WTC11 (cell line): ENCODE measurements around the gene TAF15. TPM values are rescaled to one million over a fixed set of nuclear protein-coding genes. Genes with fewer than 3 reads are reported as not detected.

ENCODE experiments used
- ATAC-seq: fragments of 200-7000 bp; cut with Tn5 transposase; 2 replicates; pipeline ENCODE4 v1.10.0; 2021; ENCODE audit warnings: mild to moderate bottlenecking, moderate library complexity
- CTCF ChIA-PET: fragments of 300-600 bp; sonication (Branson Sonifier 250); formaldehyde crosslinking; loops from one replicate; lab custom pipeline; 2021; ENCODE audit warnings: antibody characterized with exemption; lab: Charles Lee
- POLR2A ChIA-PET: fragments of 350-600 bp; sonication (Branson Sonifier 250); formaldehyde crosslinking; loops from one replicate; lab custom pipeline; 2021; ENCODE audit warnings: antibody characterized with exemption; lab: Charles Lee
- DNase-seq: peaks from one replicate; pipeline ENCODE4 v3.0.0; 2021; ENCODE audit warnings: low spot score
- H3K27ac Mint-ChIP-seq: 2 replicates; pipeline ENCODE4 v1.8.0; 2021; ENCODE audit warnings: mixed read lengths
- H3K27me3 Mint-ChIP-seq: 2 replicates; pipeline ENCODE4 v1.8.0; 2021; ENCODE audit warnings: low read depth, mild to moderate bottlenecking, moderate library complexity, mixed read lengths
- H3K36me3 Mint-ChIP-seq: 2 replicates; pipeline ENCODE4 v1.8.0; 2021; ENCODE audit warnings: mixed read lengths
- H3K4me1 Mint-ChIP-seq: 2 replicates; pipeline ENCODE4 v1.8.0; 2022; ENCODE audit warnings: mixed read lengths
- H3K4me3 Mint-ChIP-seq: 2 replicates; pipeline ENCODE4 v1.8.0; 2021; ENCODE audit warnings: mild to moderate bottlenecking, moderate library complexity, mixed read lengths
- H3K9me3 Mint-ChIP-seq: 2 replicates; pipeline ENCODE4 v1.8.0; 2021; ENCODE audit warnings: mixed read lengths
- AR ChIP-seq: fragments of 250-450 bp; sonication (Bioruptor Pico); IDR thresholded peaks from 2 replicates; pipeline ENCODE4 v1.9.0; 2021; ENCODE audit warnings: mild to moderate bottlenecking
- ATF1 ChIP-seq: sonication (generic); formaldehyde crosslinking; IDR thresholded peaks from 2 replicates; pipeline ENCODE4 v1.8.1; 2023; ENCODE audit warnings: mild to moderate bottlenecking, moderate library complexity, missing genetic modification reagents
- FOXK1 ChIP-seq: sonication (generic); formaldehyde crosslinking; IDR thresholded peaks from 2 replicates; pipeline ENCODE4 v1.8.0; 2022; ENCODE audit warnings: mild to moderate bottlenecking, moderate library complexity, missing genetic modification reagents
- GRHL2 ChIP-seq: fragments of 250-450 bp; sonication (Bioruptor Pico); IDR thresholded peaks from 2 replicates; pipeline ENCODE4 v1.8.0; 2022; ENCODE audit warnings: mild to moderate bottlenecking, moderate library complexity; ENCODE audit not compliant: insufficient replicate concordance, severe bottlenecking
- HMGA2 ChIP-seq: fragments of 250-450 bp; sonication (Bioruptor Pico); IDR thresholded peaks from 2 replicates; pipeline ENCODE4 v1.4.0; 2021; ENCODE audit warnings: mild to moderate bottlenecking, moderate library complexity
- IRF2 ChIP-seq: sonication (generic); formaldehyde crosslinking; IDR thresholded peaks from 2 replicates; pipeline ENCODE4 v1.8.0; 2022; ENCODE audit warnings: low read depth, missing genetic modification reagents, borderline replicate concordance
- MXD4 ChIP-seq: fragments of 250-450 bp; sonication (Bioruptor Pico); IDR thresholded peaks from 2 replicates; pipeline ENCODE4 v1.8.0; 2021; ENCODE audit warnings: mild to moderate bottlenecking, moderate library complexity, borderline replicate concordance
- NR2C2 ChIP-seq: sonication (generic); formaldehyde crosslinking; IDR thresholded peaks from 2 replicates; pipeline ENCODE4 v1.8.0; 2022; ENCODE audit warnings: mild to moderate bottlenecking, missing genetic modification reagents
- PRRX2 ChIP-seq: fragments of 250-450 bp; sonication (Bioruptor Pico); IDR thresholded peaks from 2 replicates; pipeline ENCODE4 v1.8.0; 2021; ENCODE audit warnings: mild to moderate bottlenecking
- SOX15 ChIP-seq: fragments of 250-450 bp; sonication (Bioruptor Pico); IDR thresholded peaks from 2 replicates; pipeline ENCODE4 v1.9.0; 2021; ENCODE audit warnings: mild to moderate bottlenecking
- TEAD1 ChIP-seq: sonication (generic); formaldehyde crosslinking; IDR thresholded peaks from 2 replicates; pipeline ENCODE4 v1.8.0; 2022; ENCODE audit warnings: mild to moderate bottlenecking, missing genetic modification reagents
- ZBTB21 ChIP-seq: sonication (generic); formaldehyde crosslinking; IDR thresholded peaks from 2 replicates; pipeline ENCODE4 v1.8.1; 2023; ENCODE audit warnings: mild to moderate bottlenecking, missing genetic modification reagents, borderline replicate concordance
- ZNF219 ChIP-seq: sonication (generic); formaldehyde crosslinking; IDR thresholded peaks from 2 replicates; pipeline ENCODE4 v1.8.0; 2023; ENCODE audit warnings: missing genetic modification reagents, mild to moderate bottlenecking, borderline replicate concordance
- ZNF232 ChIP-seq: sonication (generic); formaldehyde crosslinking; IDR thresholded peaks from 2 replicates; pipeline ENCODE4 v1.8.0; 2022; ENCODE audit warnings: mild to moderate bottlenecking, missing genetic modification reagents
- ZNF671 ChIP-seq: fragments of 250-450 bp; sonication (Bioruptor Pico); IDR thresholded peaks from 2 replicates; pipeline ENCODE4 v1.8.0; 2021; ENCODE audit warnings: mild to moderate bottlenecking
- total RNA-seq: library from RNA; stranded (reverse); gene quantifications from 3 replicates; pipeline ENCODE4 v1.2.3, GENCODE V29; 2021
- TF ChIP-seq, protein P1 (sequence below): sonication (generic); formaldehyde crosslinking; IDR thresholded peaks from 2 replicates; pipeline ENCODE4 v1.8.1; 2023; ENCODE audit warnings: mild to moderate bottlenecking, missing genetic modification reagents
- TF ChIP-seq, protein P2 (sequence below): sonication (generic); formaldehyde crosslinking; IDR thresholded peaks from 2 replicates; pipeline ENCODE4 v1.8.0; 2023; ENCODE audit warnings: missing genetic modification reagents
- TF ChIP-seq, protein P3 (sequence below): sonication (generic); formaldehyde crosslinking; IDR thresholded peaks from 2 replicates; pipeline ENCODE4 v1.8.1; 2022; ENCODE audit warnings: missing genetic modification reagents, borderline replicate concordance
- TF ChIP-seq, protein P4 (sequence below): sonication (generic); formaldehyde crosslinking; IDR thresholded peaks from 2 replicates; pipeline ENCODE4 v1.8.1; 2022; ENCODE audit warnings: mild to moderate bottlenecking, moderate library complexity, missing genetic modification reagents
- TF ChIP-seq, protein P5 (sequence below): sonication (generic); formaldehyde crosslinking; IDR thresholded peaks from 2 replicates; pipeline ENCODE4 v1.8.0; 2022; ENCODE audit warnings: mild to moderate bottlenecking, missing genetic modification reagents
- TF ChIP-seq, protein P6 (sequence below): fragments of 250-450 bp; sonication (Bioruptor Pico); IDR thresholded peaks from 2 replicates; pipeline ENCODE4 v1.8.0; 2021; ENCODE audit warnings: mild to moderate bottlenecking

TAF15 gene
- total RNA-seq, 1 experiment from 2014 or later = 273 TPM

GRCh38 chr17:35763767-35764122, 45.5 kb upstream of the TAF15 start:
- POLR2A ChIA-PET = interaction anchor here (0.6 to 2.1 kb wide), 5 partner anchors 13 to 78 kb away, joined by 3 to 37 read pairs (median 4); partner anchors contain the start of gene TAF15
- TF ChIP-seq MXD4 = no peak
- TF ChIP-seq ZNF219 (CRISPR knock-in tag) = no peak
- TF ChIP-seq, protein P1, sequence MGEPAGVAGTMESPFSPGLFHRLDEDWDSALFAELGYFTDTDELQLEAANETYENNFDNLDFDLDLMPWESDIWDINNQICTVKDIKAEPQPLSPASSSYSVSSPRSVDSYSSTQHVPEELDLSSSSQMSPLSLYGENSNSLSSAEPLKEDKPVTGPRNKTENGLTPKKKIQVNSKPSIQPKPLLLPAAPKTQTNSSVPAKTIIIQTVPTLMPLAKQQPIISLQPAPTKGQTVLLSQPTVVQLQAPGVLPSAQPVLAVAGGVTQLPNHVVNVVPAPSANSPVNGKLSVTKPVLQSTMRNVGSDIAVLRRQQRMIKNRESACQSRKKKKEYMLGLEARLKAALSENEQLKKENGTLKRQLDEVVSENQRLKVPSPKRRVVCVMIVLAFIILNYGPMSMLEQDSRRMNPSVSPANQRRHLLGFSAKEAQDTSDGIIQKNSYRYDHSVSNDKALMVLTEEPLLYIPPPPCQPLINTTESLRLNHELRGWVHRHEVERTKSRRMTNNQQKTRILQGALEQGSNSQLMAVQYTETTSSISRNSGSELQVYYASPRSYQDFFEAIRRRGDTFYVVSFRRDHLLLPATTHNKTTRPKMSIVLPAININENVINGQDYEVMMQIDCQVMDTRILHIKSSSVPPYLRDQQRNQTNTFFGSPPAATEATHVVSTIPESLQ (CRISPR knock-in tag) = no peak
- TF ChIP-seq ZNF671 (CRISPR knock-in tag) = no peak
- TF ChIP-seq HMGA2 (CRISPR knock-in tag) = 0 out of 2 replicates have a peak, but pooled peaks have one; percentile 39
- no peak for ATAC-seq
- no peak for DNase-seq
- Mint-ChIP-seq H3K4me3 (peak overlapping the region; percentile 60), H3K9me3 (no peaks in the 10 kb centered on the region), H3K36me3 (no peaks in the 10 kb centered on the region), H3K27me3 (peaks cover 11% of the 10 kb centered on the region), H3K4me1 (peaks cover 17% of the 10 kb centered on the region), H3K27ac (no peak overlapping the region)
- CTCF ChIA-PET = interaction anchor here (0.6 to 5.8 kb wide), 59 partner anchors 8 to 720 kb away, joined by 3 to 161 read pairs (median 6); partner anchors contain the start of genes AP2B1, GAS2L2, MMP28 and PEX12

- Mint-ChIP-seq H3K36me3 (no peaks in the 10 kb centered on the region), H3K4me3 (peak overlapping the region; percentile 80), H3K9me3 (no peaks in the 10 kb centered on the region), H3K27ac (peak overlapping the region; percentile 76), H3K27me3 (peaks cover 11% of the 10 kb centered on the region), H3K4me1 (peaks cover 17% of the 10 kb centered on the region)
- peak; percentile 91 for DNase-seq
- CTCF ChIA-PET = interaction anchor here (0.5 to 5.8 kb wide), 63 partner anchors 8 to 719 kb away, joined by 3 to 161 read pairs (median 5); partner anchors contain the start of genes AP2B1, GAS2L2, MMP28 and PEX12
- POLR2A ChIA-PET = interaction anchor here (0.6 to 2.1 kb wide), 7 partner anchors 10 to 77 kb away, joined by 3 to 37 read pairs (median 4); partner anchors contain the start of gene TAF15
- peak; percentile 87 for ATAC-seq
- no peak for TF ChIP-seq ATF1 (CRISPR knock-in tag)
- TF ChIP-seq, protein P2, sequence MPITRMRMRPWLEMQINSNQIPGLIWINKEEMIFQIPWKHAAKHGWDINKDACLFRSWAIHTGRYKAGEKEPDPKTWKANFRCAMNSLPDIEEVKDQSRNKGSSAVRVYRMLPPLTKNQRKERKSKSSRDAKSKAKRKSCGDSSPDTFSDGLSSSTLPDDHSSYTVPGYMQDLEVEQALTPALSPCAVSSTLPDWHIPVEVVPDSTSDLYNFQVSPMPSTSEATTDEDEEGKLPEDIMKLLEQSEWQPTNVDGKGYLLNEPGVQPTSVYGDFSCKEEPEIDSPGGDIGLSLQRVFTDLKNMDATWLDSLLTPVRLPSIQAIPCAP (CRISPR knock-in tag) = no peak
- TF ChIP-seq, protein P3, sequence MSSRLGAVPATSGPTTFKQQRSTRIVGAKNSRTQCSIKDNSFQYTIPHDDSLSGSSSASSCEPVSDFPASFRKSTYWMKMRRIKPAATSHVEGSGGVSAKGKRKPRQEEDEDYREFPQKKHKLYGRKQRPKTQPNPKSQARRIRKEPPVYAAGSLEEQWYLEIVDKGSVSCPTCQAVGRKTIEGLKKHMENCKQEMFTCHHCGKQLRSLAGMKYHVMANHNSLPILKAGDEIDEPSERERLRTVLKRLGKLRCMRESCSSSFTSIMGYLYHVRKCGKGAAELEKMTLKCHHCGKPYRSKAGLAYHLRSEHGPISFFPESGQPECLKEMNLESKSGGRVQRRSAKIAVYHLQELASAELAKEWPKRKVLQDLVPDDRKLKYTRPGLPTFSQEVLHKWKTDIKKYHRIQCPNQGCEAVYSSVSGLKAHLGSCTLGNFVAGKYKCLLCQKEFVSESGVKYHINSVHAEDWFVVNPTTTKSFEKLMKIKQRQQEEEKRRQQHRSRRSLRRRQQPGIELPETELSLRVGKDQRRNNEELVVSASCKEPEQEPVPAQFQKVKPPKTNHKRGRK = no peak
- no peak for TF ChIP-seq AR (CRISPR knock-in tag)
- TF ChIP-seq, protein P4, sequence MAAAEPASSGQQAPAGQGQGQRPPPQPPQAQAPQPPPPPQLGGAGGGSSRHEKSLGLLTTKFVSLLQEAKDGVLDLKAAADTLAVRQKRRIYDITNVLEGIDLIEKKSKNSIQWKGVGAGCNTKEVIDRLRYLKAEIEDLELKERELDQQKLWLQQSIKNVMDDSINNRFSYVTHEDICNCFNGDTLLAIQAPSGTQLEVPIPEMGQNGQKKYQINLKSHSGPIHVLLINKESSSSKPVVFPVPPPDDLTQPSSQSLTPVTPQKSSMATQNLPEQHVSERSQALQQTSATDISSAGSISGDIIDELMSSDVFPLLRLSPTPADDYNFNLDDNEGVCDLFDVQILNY (CRISPR knock-in tag) = peak; percentile 78
- no peak for TF ChIP-seq NR2C2 (CRISPR knock-in tag)
- TF ChIP-seq HMGA2 (CRISPR knock-in tag) = no peak
- TF ChIP-seq PRRX2 (CRISPR knock-in tag) = no peak
- TF ChIP-seq GRHL2 (CRISPR knock-in tag) = no peak
- TF ChIP-seq ZNF232 (CRISPR knock-in tag) = peak; percentile 65
- TF ChIP-seq TEAD1 = no peak; the same call in 1 of the 2 replicates
- peak; percentile 37 for TF ChIP-seq FOXK1 (CRISPR knock-in tag)
- TF ChIP-seq ZBTB21 (CRISPR knock-in tag) = no peak
- TF ChIP-seq SOX15 (CRISPR knock-in tag) = no peak
- TF ChIP-seq, protein P5, sequence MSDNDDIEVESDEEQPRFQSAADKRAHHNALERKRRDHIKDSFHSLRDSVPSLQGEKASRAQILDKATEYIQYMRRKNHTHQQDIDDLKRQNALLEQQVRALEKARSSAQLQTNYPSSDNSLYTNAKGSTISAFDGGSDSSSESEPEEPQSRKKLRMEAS (CRISPR knock-in tag) = peak; percentile 97
- TF ChIP-seq, protein P6, sequence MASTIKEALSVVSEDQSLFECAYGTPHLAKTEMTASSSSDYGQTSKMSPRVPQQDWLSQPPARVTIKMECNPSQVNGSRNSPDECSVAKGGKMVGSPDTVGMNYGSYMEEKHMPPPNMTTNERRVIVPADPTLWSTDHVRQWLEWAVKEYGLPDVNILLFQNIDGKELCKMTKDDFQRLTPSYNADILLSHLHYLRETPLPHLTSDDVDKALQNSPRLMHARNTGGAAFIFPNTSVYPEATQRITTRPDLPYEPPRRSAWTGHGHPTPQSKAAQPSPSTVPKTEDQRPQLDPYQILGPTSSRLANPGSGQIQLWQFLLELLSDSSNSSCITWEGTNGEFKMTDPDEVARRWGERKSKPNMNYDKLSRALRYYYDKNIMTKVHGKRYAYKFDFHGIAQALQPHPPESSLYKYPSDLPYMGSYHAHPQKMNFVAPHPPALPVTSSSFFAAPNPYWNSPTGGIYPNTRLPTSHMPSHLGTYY (CRISPR knock-in tag) = no peak; the same call in 1 of the 2 replicates
- no peak for TF ChIP-seq IRF2 (CRISPR knock-in tag)
- TF ChIP-seq, protein P1 (CRISPR knock-in tag) = no peak
These were observed 44.9 kb upstream of the TAF15 start for GRCh38 chr17:35764123-35764991.
